ENCODE data around the gene SLC7A4.

SLC7A4 gene

GRCh38 chr22:21018314-21018713 is 14.0 kb downstream of the SLC7A4 start:
- no peak overlapping the region for H3K4me3 ChIP-seq (ENCODE audit: insufficient read depth, low read depth, low read length, poor library complexity, severe bottlenecking)
- no peak for DNase-seq

GRCh38 chr22:21016644-21017420 is 15.5 kb downstream of the SLC7A4 start:
- no peaks in the 10 kb centered on the region for H3K27me3 ChIP-seq (replicated peaks; ENCODE audit: control insufficient read depth, insufficient read depth, low read length, poor library complexity, severe bottlenecking)
- peaks cover 9% of the 10 kb centered on the region for H3K4me1 ChIP-seq (ENCODE audit: control insufficient read depth, insufficient read depth, low read length, poor library complexity, severe bottlenecking)
- no peak overlapping the region for H3K27ac ChIP-seq (ENCODE audit: insufficient read depth, low read length, poor library complexity, severe bottlenecking)
- H3K9me3 ChIP-seq (ENCODE audit: control insufficient read depth, low read length): no peaks in the 10 kb centered on the region
- no peak overlapping the region for H3K4me3 ChIP-seq (ENCODE audit: insufficient read depth, low read depth, low read length, poor library complexity, severe bottlenecking)
- no peaks in the 10 kb centered on the region for H3K36me3 ChIP-seq (ENCODE audit: control insufficient read depth, insufficient read depth, low read length)
- no peak for DNase-seq

More at GRCh38 chr22:21018314-21018713, 14.0 kb downstream of the SLC7A4 start:
- Histone ChIP-seq H3K27me3 (replicated peaks; ENCODE audit: control insufficient read depth, insufficient read depth, low read length, poor library complexity, severe bottlenecking) (no peaks in the 10 kb centered on the region), H3K9me3 (ENCODE audit: control insufficient read depth, low read length) (no peaks in the 10 kb centered on the region), H3K36me3 (ENCODE audit: control insufficient read depth, insufficient read depth, low read length) (no peaks in the 10 kb centered on the region), H3K4me1 (ENCODE audit: control insufficient read depth, insufficient read depth, low read length, poor library complexity, severe bottlenecking) (peaks cover 9% of the 10 kb centered on the region), H3K27ac (ENCODE audit: insufficient read depth, low read length, poor library complexity, severe bottlenecking) (no peak overlapping the region)

GRCh38 chr22:21015466-21016006 is 16.8 kb downstream of the SLC7A4 start:
- H3K9me3 ChIP-seq (ENCODE audit: control insufficient read depth, low read length): no peaks in the 10 kb centered on the region
- H3K4me3 ChIP-seq (ENCODE audit: insufficient read depth, low read depth, low read length, poor library complexity, severe bottlenecking): no peak overlapping the region
- no peaks in the 10 kb centered on the region for H3K27me3 ChIP-seq (replicated peaks; ENCODE audit: control insufficient read depth, insufficient read depth, low read length, poor library complexity, severe bottlenecking)
- DNase-seq: no peak
- no peaks in the 10 kb centered on the region for H3K36me3 ChIP-seq (ENCODE audit: control insufficient read depth, insufficient read depth, low read length)
- H3K4me1 ChIP-seq (ENCODE audit: control insufficient read depth, insufficient read depth, low read length, poor library complexity, severe bottlenecking): peaks cover 9% of the 10 kb centered on the region
- no peak overlapping the region for H3K27ac ChIP-seq (ENCODE audit: insufficient read depth, low read length, poor library complexity, severe bottlenecking)

- Histone ChIP-seq H3K4me3 (ENCODE audit: insufficient read depth, low read depth, low read length, poor library complexity, severe bottlenecking) (peak within 1 kb of the TSS; percentile 31), H3K36me3 (ENCODE audit: control insufficient read depth, insufficient read depth, low read length) (no peaks in the 10 kb centered on the region), H3K27ac (ENCODE audit: insufficient read depth, low read length, poor library complexity, severe bottlenecking) (peak within 1 kb of the TSS; percentile 65), H3K4me1 (ENCODE audit: control insufficient read depth, insufficient read depth, low read length, poor library complexity, severe bottlenecking) (peaks cover 9% of the 10 kb centered on the region), H3K9me3 (ENCODE audit: control insufficient read depth, low read length) (no peaks in the 10 kb centered on the region), H3K27me3 (replicated peaks; ENCODE audit: control insufficient read depth, insufficient read depth, low read length, poor library complexity, severe bottlenecking) (no peaks in the 10 kb centered on the region)
- DNase-seq: no peak
Observed at GRCh38 chr22:21014726-21015465, 17.5 kb downstream of the SLC7A4 start, which contains the start of gene P2RX6. Gene P2RX6 (plus strand): TSS chr22:21015165. CDS start chr22:21015175, 10 bp downstream.

GRCh38 chr22:21014202-21014725 is 18.1 kb downstream of the SLC7A4 start:
- peak; percentile 79 to 81 (median 79) for DNase-seq
- peak overlapping the region; percentile 65 for H3K27ac ChIP-seq (ENCODE audit: insufficient read depth, low read length, poor library complexity, severe bottlenecking)
- no peaks in the 10 kb centered on the region for H3K36me3 ChIP-seq (ENCODE audit: control insufficient read depth, insufficient read depth, low read length)
- no peaks in the 10 kb centered on the region for H3K27me3 ChIP-seq (replicated peaks; ENCODE audit: control insufficient read depth, insufficient read depth, low read length, poor library complexity, severe bottlenecking)
- H3K9me3 ChIP-seq (ENCODE audit: control insufficient read depth, low read length): no peaks in the 10 kb centered on the region
- peak overlapping the region; percentile 31 for H3K4me3 ChIP-seq (ENCODE audit: insufficient read depth, low read depth, low read length, poor library complexity, severe bottlenecking)
- peaks cover 9% of the 10 kb centered on the region for H3K4me1 ChIP-seq (ENCODE audit: control insufficient read depth, insufficient read depth, low read length, poor library complexity, severe bottlenecking)

- no peaks in the 10 kb centered on the region for H3K27me3 ChIP-seq (replicated peaks; ENCODE audit: control insufficient read depth, insufficient read depth, low read length, poor library complexity, severe bottlenecking)
Observed at GRCh38 chr22:21013657-21014201, 18.6 kb downstream of the SLC7A4 start.

GRCh38 chr22:21012446-21013407 is 19.6 kb downstream of the SLC7A4 start:
- no peak for DNase-seq
- no peak overlapping the region for H3K27ac ChIP-seq (ENCODE audit: insufficient read depth, low read length, poor library complexity, severe bottlenecking)
- no peak overlapping the region for H3K4me3 ChIP-seq (ENCODE audit: insufficient read depth, low read depth, low read length, poor library complexity, severe bottlenecking)
- no peaks in the 10 kb centered on the region for H3K36me3 ChIP-seq (ENCODE audit: control insufficient read depth, insufficient read depth, low read length)
- no peaks in the 10 kb centered on the region for H3K9me3 ChIP-seq (ENCODE audit: control insufficient read depth, low read length)
- H3K4me1 ChIP-seq (ENCODE audit: control insufficient read depth, insufficient read depth, low read length, poor library complexity, severe bottlenecking): peaks cover 9% of the 10 kb centered on the region
- no peaks in the 10 kb centered on the region for H3K27me3 ChIP-seq (replicated peaks; ENCODE audit: control insufficient read depth, insufficient read depth, low read length, poor library complexity, severe bottlenecking)

More at GRCh38 chr22:21013657-21014201, 18.6 kb downstream of the SLC7A4 start:
- Histone ChIP-seq H3K36me3 (ENCODE audit: control insufficient read depth, insufficient read depth, low read length) (no peaks in the 10 kb centered on the region), H3K4me3 (ENCODE audit: insufficient read depth, low read depth, low read length, poor library complexity, severe bottlenecking) (peak overlapping the region; percentile 31), H3K9me3 (ENCODE audit: control insufficient read depth, low read length) (no peaks in the 10 kb centered on the region), H3K4me1 (ENCODE audit: control insufficient read depth, insufficient read depth, low read length, poor library complexity, severe bottlenecking) (peaks cover 9% of the 10 kb centered on the region), H3K27ac (ENCODE audit: insufficient read depth, low read length, poor library complexity, severe bottlenecking) (peak overlapping the region; percentile 65)
- DNase-seq: no peak

- no peak for DNase-seq
- no peak overlapping the region for H3K27ac ChIP-seq (ENCODE audit: insufficient read depth, low read length, poor library complexity, severe bottlenecking)
- H3K4me3 ChIP-seq (ENCODE audit: insufficient read depth, low read depth, low read length, poor library complexity, severe bottlenecking): no peak overlapping the region
- no peaks in the 10 kb centered on the region for H3K9me3 ChIP-seq (ENCODE audit: control insufficient read depth, low read length)
- H3K36me3 ChIP-seq (ENCODE audit: control insufficient read depth, insufficient read depth, low read length): no peaks in the 10 kb centered on the region
- H3K27me3 ChIP-seq (replicated peaks; ENCODE audit: control insufficient read depth, insufficient read depth, low read length, poor library complexity, severe bottlenecking): no peaks in the 10 kb centered on the region
- H3K4me1 ChIP-seq (ENCODE audit: control insufficient read depth, insufficient read depth, low read length, poor library complexity, severe bottlenecking): peaks cover 9% of the 10 kb centered on the region
Observed at GRCh38 chr22:21010426-21011113, 21.8 kb downstream of the SLC7A4 start.
